Osteocyte (in vitro differentiated cells): Measurements from ENCODE around the gene EML1. TPM values are rescaled to one million over a fixed set of nuclear protein-coding genes. Genes with fewer than 3 reads are reported as not detected.
A peak's percentile ranks its signal among the peaks of the same experiment; 100 is the strongest.

Source experiments
- DNase-seq: peaks from one replicate; pipeline ENCODE4 v3.0.0; 2021; ENCODE audit warnings: mixed read lengths; ENCODE audit not compliant: unreplicated experiment; ENCODE audit errors: extremely low spot score
- H3K27ac Mint-ChIP-seq: one replicate; pipeline ENCODE4 v1.8.0; 2021; ENCODE audit warnings: mild to moderate bottlenecking, mixed read lengths; ENCODE audit not compliant: unreplicated experiment
- H3K27me3 Mint-ChIP-seq: one replicate; pipeline ENCODE4 v1.8.0; 2021; ENCODE audit warnings: mixed read lengths; ENCODE audit not compliant: unreplicated experiment
- H3K36me3 Mint-ChIP-seq: one replicate; pipeline ENCODE4 v1.8.0; 2021; ENCODE audit warnings: mixed read lengths; ENCODE audit not compliant: unreplicated experiment
- H3K4me1 Mint-ChIP-seq: one replicate; pipeline ENCODE4 v1.8.0; 2021; ENCODE audit warnings: mixed read lengths; ENCODE audit not compliant: unreplicated experiment
- H3K4me3 Mint-ChIP-seq: one replicate; pipeline ENCODE4 v1.8.0; 2021; ENCODE audit warnings: mild to moderate bottlenecking, moderate library complexity, mixed read lengths; ENCODE audit not compliant: unreplicated experiment
- H3K9me3 Mint-ChIP-seq: one replicate; pipeline ENCODE4 v1.8.0; 2021; ENCODE audit warnings: mixed read lengths; ENCODE audit not compliant: unreplicated experiment
- CTCF ChIP-seq: fragments of 200-600 bp; sonication (generic); IDR thresholded peaks from 2 replicates; pipeline ENCODE4 v1.5.0; 2021; ENCODE audit warnings: antibody characterized with exemption, mild to moderate bottlenecking, moderate library complexity
- total RNA-seq: library from RNA; stranded (reverse); gene quantifications from 2 replicates; pipeline ENCODE4 v1.2.1, GENCODE V29; 2021

EML1 gene
- total RNA-seq, 1 donor from 2014 or later: 34.8 TPM

- Mint-ChIP-seq H3K4me3 (no peak overlapping the region), H3K4me1 (peaks cover 16% of the 10 kb centered on the region), H3K27ac (no peak overlapping the region), H3K27me3 (no peaks in the 10 kb centered on the region), H3K9me3 (no peaks in the 10 kb centered on the region), H3K36me3 (peaks cover 21% of the 10 kb centered on the region)
- TF ChIP-seq CTCF: peak; percentile 65
- no peak for DNase-seq
Observed at GRCh38 chr14:99899578-99900178, 106.5 kb downstream of the EML1 start.

- no peaks in the 10 kb centered on the region for H3K9me3 Mint-ChIP-seq
- H3K4me3 Mint-ChIP-seq: no peak overlapping the region
- no peaks in the 10 kb centered on the region for H3K27me3 Mint-ChIP-seq
- DNase-seq: no peak
- TF ChIP-seq CTCF: no peak
- H3K4me1 Mint-ChIP-seq: no peaks in the 10 kb centered on the region
- no peak overlapping the region for H3K27ac Mint-ChIP-seq
- peaks cover 30% of the 10 kb centered on the region for H3K36me3 Mint-ChIP-seq
Observed at GRCh38 chr14:99902925-99903324, 109.7 kb downstream of the EML1 start.

GRCh38 chr14:99904506-99904905 lies 111.3 kb downstream of the EML1 start:
- Mint-ChIP-seq H3K27ac (no peak overlapping the region), H3K4me3 (no peak overlapping the region), H3K4me1 (peaks cover 4% of the 10 kb centered on the region), H3K36me3 (peaks cover 32% of the 10 kb centered on the region), H3K27me3 (no peaks in the 10 kb centered on the region), H3K9me3 (no peaks in the 10 kb centered on the region)
- DNase-seq: no peak
- TF ChIP-seq CTCF: no peak

- Mint-ChIP-seq H3K36me3 (peaks cover 32% of the 10 kb centered on the region), H3K27ac (no peak overlapping the region), H3K27me3 (no peaks in the 10 kb centered on the region), H3K4me1 (peaks cover 9% of the 10 kb centered on the region), H3K4me3 (no peak overlapping the region), H3K9me3 (no peaks in the 10 kb centered on the region)
- no peak for TF ChIP-seq CTCF
- no peak for DNase-seq
Observed at GRCh38 chr14:99905121-99905520, 111.9 kb downstream of the EML1 start.

GRCh38 chr14:99907761-99908652 lies 114.8 kb downstream of the EML1 start:
- Mint-ChIP-seq H3K4me3 (no peak overlapping the region), H3K27ac (no peak overlapping the region), H3K36me3 (peaks cover 27% of the 10 kb centered on the region), H3K27me3 (no peaks in the 10 kb centered on the region), H3K9me3 (no peaks in the 10 kb centered on the region), H3K4me1 (peaks cover 23% of the 10 kb centered on the region)
- no peak for TF ChIP-seq CTCF
- DNase-seq: peak; percentile 76
